Smooth muscle cell of the brain vasculature (primary cell): ENCODE data around the gene CTDSPL.

Source experiments
- DNase-seq: peaks from one replicate; pipeline ENCODE4 v3.0.0-alpha.2; 2012; ENCODE audit warnings: low read depth, low spot score

The CTDSPL gene

DNA sequence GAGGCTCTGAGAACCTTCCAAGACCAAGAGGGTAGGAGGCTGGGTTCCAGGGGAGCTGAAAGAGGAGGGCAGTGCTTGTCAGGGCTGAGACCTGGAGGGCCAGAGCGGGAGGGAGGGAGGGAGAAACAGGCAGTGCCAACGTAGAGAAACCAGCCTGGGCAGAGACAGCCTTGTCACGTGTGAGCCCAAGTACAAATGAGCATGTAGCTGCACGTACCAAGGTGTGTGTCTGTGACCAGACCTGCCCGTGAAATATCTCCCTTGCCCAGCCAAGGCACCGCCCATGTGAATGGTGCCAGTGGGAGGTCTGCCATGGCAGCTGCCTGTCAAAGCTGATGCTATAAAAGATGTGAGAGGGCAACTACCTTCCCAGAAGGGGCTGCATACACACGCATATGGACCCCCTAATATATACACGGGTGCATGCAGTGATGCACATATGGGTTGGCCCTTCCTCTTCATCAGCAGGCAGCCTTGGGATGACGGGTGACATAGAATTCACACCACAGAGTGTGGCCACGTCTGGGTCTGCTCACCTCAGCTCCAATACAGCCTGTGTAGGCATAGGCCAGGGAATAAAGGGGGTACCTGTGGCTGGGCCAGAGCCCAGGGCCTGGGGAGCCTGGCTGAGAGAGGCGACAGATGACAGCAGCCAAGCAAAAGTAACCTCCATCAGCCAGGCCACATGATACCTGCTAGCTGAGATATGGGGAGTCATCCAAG lies 7.8 kb upstream of the CTDSPL start:
- no peak for DNase-seq

DNA sequence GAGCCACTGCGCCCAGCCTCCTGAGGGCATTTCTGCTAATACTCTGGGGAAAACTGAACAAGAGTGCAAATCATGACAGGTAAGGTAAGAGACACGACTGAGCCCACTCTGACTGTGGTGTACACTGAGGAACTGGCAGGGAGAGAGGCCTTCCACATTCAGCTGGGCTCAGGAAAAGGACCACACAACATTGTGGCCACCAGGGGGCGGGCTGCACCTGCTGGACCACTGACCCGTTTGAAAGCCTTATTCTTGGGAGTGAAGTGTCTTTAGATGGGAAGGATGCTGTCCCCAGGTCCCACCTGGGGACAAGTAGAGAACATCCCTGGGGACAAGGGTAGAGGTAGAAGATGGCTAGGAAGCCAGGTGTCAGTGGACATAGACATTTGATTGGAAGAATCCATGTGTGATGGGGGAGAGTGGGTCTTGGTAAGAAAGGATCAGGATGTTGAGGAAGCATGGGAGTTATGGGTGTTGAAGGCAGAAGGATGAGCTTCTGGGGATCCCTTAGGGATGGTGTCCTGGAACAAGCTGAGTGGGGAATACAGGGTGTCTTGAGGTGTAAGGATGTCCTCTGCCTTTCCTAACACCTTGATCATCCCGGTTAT lies 6.2 kb upstream of the CTDSPL start:
- peak; percentile 45 for DNase-seq

DNA sequence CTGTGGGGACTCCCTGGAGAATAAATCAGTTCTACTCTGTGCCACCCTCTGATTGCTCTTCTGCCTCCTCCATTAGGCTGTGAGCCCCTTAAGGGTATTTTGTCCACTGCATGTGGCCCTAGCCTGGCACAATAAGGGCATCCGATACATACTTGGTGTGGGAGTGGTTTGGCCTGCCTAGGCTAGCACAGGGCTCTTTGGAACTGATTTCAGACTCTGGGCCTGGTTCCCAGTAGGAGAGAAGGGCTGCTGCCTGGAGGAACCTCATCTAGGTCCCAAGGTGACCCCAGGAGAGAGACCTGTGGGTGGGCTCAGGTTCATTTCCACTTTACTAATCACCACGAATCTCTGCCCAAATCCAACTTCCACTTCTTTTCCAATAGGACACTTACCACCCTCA lies 5.3 kb upstream of the CTDSPL start:
- no peak for DNase-seq

DNA sequence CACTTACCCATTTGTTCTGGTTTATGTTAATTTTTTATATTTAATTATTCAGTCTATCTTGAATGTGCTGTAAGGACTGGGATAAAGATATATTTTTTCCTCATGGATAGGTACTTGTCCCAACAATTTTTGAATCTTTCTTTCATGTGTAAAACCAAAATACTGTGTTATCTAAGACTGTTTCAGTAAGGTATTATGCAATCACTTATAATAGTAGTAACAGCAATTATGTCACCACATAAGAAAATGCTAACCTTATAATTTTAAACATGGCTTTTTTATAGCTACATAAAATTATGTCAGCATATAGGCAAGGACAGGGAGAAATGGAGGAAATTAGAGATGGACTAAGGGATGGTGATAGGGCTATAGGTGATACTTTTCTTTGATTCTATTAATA lies 2.9 kb upstream of the CTDSPL start:
- no peak for DNase-seq

DNA sequence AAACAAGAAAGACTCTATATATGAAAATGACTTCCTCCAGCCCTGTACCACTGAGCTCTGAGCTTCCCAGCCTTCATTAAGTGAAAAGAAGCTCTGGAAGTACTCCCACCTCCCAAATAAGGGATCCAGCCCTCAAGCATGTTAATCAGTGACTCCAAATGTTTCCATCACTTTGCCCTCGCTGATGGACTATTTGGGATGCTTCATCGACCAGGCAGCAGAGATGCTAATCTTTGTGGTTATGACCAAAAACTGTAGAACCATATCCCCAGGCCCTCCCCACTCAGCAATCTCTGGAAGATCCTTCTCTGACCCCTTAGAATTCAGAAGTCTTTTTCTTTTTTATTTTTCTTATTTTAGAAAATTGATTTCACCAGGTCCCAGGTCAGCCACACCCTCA lies 2.3 kb upstream of the CTDSPL start:
- DNase-seq, result no peak

DNA sequence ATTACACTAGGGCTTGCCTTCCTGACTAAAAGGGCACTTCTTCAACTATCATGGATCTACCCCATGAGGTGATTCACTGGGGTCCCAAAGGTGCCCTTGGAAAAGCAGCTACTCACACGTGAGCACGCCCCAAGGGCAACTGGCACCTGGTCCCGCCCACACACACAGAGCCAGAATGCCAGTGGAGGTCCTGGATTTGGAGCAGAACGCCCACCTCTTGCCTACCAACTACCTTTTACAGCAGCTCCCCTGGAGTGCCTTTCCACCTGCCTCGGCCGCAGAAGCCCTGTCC lies 1.8 kb upstream of the CTDSPL start:
- DNase-seq, result no peak

DNA sequence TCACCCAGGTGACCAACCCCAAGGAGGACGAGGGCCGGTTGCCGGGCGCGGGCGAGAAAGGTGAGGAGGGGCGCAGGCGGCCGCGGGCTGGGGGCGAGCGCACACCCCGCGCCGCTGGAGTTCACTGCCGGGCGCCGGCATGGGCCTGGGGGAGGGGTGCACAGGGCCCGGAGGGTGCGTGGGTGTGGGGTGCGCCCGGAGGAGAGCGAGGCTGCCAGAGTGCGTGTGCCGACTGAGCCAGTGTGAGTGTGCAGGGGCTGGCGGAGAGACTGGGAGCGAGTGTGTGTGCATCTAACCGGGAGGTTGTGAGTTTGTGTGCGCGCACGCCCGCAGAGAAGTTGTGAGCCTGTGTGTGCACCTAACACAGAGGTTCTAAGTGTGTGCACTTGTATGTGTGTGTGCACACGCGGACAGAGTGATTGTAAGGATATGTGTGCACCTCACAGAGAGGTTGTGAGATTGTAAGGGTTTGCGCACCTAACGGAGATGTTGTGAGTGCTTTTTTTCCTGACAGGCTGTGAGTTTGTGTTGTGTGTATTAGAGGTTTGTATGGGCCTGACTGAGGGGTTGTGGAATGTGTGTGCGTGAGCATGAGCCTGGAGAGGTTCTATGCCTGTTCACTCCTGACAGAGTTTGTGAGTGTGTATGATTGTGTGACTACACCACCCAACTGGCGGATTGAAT lies 681 bp downstream of the CTDSPL start:
- no peak for DNase-seq

DNA sequence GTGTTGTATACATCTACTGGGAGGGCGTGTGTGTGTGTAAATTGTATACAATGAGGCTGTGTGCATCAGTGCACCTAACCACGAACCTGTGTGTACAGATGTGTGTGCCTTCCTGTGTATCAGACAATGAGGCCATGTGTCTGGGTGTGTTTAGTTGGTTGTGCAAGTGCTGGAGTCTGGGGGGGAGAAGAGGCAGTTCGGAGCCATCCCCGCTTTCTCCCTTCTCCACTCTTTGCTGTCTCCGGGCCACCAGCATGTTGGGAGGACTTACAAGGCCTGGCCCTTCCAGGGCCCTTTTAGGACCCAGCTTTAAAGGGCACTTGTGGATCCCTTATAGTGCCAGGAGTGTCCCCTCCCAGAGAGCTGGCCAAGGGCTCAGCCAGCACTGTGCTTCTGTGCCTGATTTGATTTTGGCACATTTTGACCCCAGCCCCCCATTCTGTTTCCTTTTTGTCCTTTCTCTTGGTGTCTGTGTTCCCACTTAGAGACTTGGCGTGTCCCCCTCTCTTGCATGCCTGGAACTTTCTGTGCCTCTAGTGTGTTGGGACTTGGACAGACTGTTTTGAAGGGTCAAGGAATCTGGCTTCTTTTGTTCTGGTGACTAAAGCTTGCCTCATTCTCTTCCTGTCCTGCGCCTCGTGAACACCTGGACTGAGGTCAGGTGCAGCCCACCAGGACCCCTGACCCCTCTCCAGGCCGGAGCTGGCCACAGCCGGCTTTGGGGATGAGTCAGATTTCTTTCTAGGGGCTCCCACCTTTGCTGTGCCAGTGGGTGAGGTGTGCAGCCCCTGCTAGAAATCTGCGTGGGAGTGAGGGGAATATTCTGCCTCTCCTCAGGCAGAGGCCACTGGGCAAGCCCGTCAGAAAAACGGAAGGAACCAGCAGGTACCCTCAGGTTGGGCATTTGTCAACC lies 1.5 kb downstream of the CTDSPL start:
- no peak for DNase-seq

DNA sequence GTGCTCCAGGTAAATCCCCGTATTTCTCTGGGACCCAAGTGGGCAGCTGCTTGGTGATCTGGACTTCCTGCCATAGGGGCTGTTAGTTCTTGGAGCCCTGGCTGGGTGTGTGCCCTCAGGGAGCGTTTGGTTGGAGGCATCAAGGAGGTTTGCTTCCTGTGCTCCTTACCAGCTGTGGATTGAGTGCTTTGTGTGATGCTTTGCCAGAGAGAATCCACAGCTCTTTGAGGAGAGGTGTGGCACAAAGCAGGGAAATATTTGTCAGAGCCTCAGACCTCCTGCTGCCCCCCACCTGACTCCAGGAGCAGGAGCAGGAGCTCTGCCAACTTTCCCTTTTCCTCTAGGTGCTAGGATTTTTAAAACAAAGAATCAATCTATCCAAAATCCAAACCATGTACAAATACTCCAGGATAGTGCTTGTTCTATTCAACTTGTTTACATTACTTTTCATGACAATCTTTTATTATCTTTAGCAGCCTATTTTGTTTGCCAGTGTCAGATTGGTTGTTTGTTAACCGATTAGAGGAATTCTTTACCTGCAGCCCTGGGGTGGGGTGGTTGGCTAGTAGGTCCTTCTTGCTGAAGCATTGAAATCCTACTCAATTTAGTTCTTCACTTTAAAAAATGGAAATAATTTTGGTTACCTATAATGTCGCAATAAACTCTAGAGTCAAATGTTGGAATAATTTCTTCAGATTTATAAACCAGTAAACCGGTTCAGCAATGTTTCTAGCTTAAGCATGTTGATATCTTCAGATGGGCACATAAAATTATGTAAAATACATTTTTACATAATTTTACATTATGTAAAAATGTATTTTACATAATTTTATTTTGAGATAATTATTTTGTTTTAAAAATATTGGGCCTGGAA lies 2.5 kb downstream of the CTDSPL start:
- no peak for DNase-seq

DNA sequence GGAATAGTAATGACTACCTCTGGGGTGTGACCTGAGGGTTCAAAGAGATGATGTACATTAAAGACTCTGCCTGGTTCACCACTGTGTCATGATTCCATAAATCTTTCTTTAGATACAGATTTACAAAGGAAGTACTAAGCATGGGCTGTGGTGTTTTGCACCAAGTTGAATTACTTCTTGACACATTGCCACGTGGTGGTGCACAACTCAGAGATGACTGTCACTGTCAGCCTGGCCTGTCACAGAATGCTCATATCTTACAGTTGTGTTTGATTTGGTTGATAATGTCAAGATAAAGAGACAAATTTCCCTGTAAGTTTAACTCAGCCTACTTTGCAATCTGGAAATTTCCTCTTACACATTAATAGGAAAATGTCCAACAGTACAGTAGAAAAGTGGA lies 3.2 kb downstream of the CTDSPL start:
- DNase-seq, result no peak

DNA sequence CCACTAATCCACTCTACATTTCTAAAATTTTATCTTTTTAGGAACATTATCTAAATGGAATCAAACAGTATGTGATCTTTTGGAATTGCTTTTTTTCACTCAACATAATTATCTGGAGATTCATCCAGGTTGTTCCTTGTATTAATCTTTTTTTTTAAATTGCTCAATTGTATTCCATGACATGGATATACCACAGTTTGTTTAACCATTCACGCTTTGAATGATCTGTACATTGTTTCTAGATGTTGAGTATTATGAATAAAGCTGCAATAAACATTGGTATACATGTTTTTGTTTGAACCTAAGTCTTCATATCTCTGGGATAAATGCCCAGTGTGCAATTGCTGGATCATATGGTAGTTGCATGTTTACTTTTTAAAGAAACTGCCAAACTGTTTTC lies 5.5 kb downstream of the CTDSPL start:
- DNase-seq, result no peak

DNA sequence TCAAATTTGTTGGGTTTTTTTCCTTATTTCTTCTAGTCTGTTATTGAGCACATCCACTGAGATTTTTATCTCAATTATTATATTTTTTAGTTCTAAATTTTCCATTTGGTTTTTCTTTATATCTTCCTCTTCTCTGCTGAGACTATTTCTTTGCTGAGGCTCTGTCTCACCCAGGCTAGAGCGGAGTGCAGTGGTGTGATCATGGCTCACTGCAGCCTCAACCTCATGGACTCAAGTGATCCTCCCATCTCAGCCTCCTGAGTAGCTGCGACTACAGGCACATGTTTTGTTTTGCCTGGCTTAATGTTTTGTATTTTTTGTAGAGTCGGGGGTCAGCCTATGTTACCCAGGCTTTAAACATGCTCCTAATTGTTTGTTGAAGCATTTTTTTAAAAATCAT lies 10.2 kb downstream of the CTDSPL start:
- DNase-seq, result no peak

DNA sequence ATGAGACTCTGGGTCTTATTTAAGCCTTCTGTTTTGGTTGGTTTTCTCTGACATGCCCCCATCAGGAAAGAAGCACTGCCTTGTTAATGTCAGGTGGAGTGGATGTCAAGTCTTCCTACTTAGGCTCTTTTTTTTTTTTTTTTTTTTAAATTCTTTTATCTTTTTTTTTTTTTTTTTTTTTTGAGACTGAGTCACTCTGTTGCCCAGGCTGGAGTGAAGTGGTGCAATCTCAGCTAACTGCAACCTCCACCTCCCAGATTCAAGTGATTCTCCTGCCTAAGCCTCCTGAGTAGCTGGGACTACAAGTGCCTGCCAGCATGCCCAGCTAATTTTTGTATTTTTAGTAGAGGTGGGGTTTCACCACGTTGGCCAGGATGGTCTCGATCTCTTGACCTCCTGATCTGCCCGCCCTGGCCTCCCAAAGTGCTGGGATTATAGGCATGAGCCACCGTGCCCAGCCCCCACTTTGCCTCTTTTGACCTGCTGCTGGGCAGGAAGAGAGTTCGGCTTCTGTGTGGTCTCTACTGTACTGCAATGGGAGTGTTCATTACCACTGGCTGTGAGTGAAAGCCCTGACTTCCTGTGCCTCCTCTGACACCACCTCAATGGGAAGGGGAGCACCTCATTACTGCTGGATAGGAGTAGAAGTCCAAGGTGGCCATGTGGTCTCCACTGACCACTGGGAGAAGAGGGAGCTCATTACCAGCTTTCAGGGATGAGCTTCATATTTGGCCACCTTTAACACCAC lies 10.9 kb downstream of the CTDSPL start:
- no peak for DNase-seq

DNA sequence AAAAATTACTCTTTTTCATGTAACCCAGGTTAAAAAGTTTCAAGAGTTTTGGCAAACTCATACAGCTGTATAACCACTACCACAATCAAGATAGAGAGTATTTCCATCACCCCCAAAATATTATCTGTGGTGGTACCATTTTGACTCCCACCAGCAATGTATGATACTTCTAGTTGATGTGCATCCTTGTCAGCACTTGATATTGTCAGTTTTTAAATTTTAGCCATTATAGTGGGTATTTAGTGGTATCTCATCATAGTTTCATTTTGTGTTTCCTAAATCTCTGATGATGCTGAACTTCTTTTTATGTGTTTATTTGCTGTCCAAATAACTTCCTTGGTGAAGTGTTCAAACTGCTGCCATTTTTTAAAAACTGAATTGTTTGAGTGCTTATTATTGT lies 14.6 kb downstream of the CTDSPL start:
- no peak for DNase-seq

DNA sequence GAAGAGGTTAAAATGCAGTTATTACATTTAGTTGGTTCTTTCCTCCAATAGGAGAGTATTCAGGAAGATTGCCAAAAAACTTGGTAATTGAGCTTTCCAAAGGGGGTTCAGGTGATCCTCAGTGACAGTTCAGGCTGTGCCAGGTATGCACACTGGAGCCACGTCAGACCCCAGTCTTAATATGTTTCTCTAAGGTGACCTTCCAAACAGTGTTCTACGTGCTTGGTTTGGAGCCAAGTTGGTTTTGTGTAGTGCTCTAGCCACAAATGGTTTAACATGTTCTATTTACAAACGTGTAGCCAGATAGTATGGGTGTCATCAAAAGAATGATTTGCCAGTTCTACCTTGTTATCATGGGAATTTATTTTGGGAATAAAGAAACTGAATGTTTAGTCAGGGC lies 21.0 kb downstream of the CTDSPL start:
- no peak for DNase-seq

DNA sequence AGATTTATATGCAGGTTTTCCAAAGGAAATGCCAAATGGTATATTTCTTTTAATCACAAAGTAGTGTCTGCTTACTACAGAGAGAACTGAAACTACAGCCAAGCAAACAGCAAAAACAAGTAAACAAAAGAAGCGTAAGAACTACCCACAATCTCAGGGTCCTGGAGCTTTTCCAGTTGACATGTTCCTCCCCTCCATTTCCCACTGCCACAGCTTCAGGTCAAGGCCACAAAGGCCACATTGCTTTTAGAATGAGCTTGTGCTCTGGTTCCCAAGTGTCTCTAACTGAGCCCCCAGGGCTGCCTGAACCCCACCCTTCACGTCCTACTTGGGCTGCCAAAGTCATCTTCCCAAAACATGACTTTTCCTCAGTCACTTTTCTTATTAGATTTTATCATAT lies 24.1 kb downstream of the CTDSPL start:
- DNase-seq, result no peak

DNA sequence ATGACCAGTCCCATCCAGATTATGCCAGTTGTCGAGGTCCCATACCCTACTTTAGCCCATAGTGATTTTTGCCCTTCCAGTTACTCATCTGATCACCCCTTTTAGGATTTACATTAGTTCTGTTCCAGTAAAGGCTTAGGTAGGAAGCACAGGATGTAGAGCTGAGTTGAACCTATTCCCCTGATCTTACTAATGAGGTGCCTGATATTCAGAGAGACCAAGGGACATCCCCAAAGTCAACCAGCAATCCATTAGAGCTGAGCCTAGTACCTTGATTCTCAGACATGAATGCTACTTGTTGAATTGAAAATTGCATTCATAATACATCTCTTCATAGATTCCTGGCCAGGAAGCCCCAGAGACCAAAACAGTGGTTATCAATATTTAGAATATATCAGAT lies 24.7 kb downstream of the CTDSPL start:
- no peak for DNase-seq

DNA sequence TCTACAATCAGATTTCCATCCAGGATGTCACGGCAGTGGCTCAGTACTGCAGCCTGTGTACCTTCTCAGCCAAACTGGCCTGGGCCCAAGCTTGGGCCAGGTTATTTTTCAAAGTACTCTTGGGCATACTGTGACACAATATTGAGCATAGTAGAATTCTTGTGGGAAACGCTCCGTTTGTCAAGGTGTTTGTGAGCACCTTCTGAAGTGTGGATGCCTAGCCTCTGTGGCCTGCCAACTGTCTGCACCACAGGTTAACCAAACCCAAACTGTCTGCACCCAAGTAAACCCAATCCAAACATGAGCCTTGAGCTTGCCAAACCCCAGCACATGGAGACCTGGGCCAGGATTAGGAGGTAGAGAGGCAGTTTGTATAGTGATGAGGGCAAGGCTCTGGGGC lies 25.4 kb downstream of the CTDSPL start:
- DNase-seq, result no peak

DNA sequence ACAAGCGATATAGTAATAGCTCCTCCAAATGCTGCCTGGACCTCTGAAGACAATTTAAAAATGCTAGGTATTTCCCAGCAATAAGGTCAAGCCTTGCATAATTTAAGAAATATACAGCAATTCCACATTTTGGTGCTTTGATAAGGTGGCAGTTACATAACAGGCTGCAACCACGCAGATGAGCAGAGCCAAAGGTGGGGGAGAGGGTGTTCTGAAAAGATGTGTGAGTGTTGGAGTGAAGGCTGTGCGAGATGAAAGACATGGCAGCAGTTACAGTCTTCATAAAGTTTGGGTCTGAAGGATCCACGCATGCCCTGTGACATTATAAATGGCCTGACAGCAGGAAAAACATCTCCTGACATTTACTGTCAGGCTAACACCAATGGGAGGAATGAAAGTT lies 26.1 kb downstream of the CTDSPL start:
- DNase-seq, result no peak

DNA sequence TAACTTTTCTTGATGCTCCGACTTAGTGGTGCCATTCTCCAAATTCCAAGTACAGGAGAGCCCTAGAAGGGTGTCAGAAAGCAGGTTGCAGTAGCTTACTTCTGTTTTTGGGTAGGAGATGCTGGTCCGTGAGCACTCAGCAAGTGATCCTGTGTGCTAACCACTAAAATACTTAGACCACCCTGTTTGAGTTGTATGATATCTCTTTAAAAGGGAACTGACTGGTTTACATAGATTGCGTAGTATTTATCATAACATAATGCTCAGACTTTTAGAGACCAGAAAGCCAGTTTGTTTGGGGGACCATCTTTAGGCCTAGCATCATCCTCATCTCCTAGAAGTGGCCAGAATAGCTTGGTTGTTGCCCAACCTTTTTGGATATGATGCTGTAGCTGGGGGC lies 26.7 kb downstream of the CTDSPL start:
- DNase-seq, result no peak

DNA sequence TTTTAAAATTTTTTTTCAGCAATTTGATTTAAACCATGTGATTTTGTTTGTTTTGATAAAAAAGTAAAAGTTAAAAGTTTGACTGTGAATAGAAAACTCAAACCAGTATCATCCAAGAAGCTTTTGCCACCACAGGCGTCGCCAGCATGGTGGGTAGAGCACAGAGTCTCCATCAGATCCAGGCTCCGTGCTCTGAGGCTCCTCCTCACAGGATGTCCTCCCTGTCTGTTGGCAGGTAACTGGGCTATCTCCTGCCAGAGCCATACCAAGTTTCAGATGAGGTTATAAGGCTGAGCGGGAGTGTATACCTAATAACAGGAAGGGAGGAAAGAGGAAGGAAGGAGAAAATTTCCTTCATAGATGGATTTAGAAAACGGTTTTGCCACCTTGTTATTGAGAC lies 28.8 kb downstream of the CTDSPL start:
- no peak for DNase-seq
